HEK293T (cell line): ENCODE results near the gene FN3KRP.

Experiments used
- ARNT ChIP-seq: fragments of 450-650 bp; IDR thresholded peaks from 2 replicates; pipeline ENCODE4 v1.6.1; 2017; ENCODE audit warnings: mild to moderate bottlenecking
- BHLHE40 ChIP-seq: fragments of 450-650 bp; IDR thresholded peaks from 2 replicates; pipeline ENCODE4 v1.6.1; 2016; ENCODE audit warnings: mild to moderate bottlenecking, moderate library complexity, borderline replicate concordance
- FOXA1 ChIP-seq: fragments of 450-650 bp; IDR thresholded peaks from 2 replicates; pipeline ENCODE4 v1.6.1; 2016; ENCODE audit warnings: mild to moderate bottlenecking
- FOXK2 ChIP-seq: fragments of 450-650 bp; IDR thresholded peaks from 2 replicates; pipeline ENCODE4 v1.6.1; 2016; ENCODE audit warnings: mild to moderate bottlenecking
- SP1 ChIP-seq: fragments of 450-650 bp; IDR thresholded peaks from 2 replicates; pipeline ENCODE4 v1.6.1; 2017
- SUZ12 ChIP-seq: fragments of 450-650 bp; IDR thresholded peaks from 2 replicates; pipeline ENCODE4 v1.6.1; 2016; ENCODE audit warnings: mild to moderate bottlenecking
- TARDBP ChIP-seq: fragments of 450-650 bp; IDR thresholded peaks from 2 replicates; pipeline ENCODE4 v1.6.1; 2016

DNA sequence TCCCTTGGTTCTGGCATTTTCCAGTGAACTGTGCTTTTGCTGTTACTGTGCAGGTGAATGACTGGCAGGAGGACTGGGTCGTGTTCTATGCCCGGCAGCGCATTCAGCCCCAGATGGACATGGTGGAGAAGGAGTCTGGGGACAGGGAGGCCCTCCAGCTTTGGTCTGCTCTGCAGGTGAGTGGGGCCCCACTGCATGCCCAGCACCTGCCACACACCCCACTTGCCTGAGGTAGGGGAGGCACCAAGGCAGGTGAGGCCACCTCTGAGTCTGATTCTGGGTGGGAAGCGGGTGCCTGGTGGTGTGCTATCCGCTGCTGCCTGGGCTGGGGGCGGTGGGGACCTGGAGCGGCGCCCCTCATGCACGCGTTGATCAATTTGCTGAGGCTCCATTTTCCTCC, 9.9 kb downstream of the FN3KRP start:
- TF ChIP-seq BHLHE40, result no peak
- TF ChIP-seq SUZ12, result no peak
- no peak for TF ChIP-seq TARDBP
- no peak for TF ChIP-seq FOXK2
- no peak for TF ChIP-seq ARNT
- TF ChIP-seq FOXA1, result no peak
- TF ChIP-seq SP1, result no peak
